Retinal pigment epithelial cell (primary cell): Measurements from ENCODE around the gene TAS2R41.

Source experiments
- DNase-seq: peaks from one replicate; pipeline ENCODE4 v3.0.0-alpha.2; 2010; ENCODE audit warnings: low read depth
- H3K4me3 ChIP-seq: 2 replicates; pipeline ENCODE4 v1.5.1; 2011; ENCODE audit warnings: mild to moderate bottlenecking, low read length, control low read depth, moderate library complexity
- TF ChIP-seq, protein P1 (sequence below): conservative IDR thresholded peaks from 2 replicates; pipeline ENCODE4 v1.5.1; 2011; ENCODE audit warnings: low read depth, low read length, control low read depth, inconsistent platforms

The TAS2R41 gene

DNA sequence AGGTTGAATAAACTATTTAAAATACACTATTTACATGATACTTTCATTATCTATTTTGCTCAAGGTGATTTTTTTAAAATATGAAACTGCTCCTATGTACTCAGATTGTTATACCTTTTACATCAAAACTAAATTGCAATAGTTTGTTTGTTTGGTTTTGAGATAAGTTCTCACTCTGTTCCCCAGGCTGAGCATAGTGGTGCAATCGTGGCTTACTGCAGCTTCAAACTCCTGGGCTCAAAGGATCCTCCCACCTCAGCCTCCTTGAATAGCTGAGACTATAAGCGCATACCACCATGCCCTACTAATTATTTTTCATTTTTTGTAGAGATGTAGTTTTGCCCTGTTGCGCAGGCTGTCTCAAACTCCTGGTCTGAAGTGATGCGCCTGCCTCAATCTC lies 21.7 kb upstream of the TAS2R41 start:
- no peak overlapping the region for H3K4me3 ChIP-seq

DNA sequence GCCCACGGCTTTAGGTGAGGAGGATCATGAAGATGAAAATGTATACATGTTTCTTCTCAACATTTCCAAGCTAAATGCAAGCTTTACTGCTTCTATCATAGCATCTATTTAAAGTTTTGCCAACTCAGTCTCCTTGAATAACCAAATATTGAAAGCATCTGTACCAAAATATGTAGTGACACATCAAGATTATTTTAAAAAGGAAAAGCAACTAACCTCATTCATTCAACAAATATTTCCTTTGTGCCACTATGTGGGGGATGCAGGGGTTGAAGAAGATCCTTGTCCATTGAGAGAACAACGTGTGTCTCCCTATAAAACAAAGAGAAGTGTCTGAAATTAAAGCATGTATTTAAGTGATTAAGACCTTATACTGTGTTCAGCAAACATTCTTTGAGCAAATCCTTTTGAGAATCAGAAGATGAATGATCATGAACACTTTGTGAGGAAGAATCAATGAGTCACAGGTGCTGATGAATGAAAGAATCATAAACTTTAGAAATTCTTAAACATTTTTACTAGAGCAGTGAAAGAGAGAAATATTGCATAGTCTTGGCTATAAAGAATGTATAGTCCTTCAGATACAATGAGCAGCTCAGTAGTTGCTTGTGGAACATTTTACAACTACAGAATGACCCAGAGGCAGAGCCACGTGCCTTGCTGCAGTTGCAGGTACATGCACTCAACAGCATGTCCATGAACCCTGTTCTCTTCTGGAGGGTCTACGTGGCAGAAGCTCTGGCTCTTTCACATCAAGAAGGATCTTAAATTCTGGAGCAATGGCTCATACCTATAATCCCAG lies 20.5 kb upstream of the TAS2R41 start:
- no peak overlapping the region for H3K4me3 ChIP-seq
- TF ChIP-seq, protein P1, sequence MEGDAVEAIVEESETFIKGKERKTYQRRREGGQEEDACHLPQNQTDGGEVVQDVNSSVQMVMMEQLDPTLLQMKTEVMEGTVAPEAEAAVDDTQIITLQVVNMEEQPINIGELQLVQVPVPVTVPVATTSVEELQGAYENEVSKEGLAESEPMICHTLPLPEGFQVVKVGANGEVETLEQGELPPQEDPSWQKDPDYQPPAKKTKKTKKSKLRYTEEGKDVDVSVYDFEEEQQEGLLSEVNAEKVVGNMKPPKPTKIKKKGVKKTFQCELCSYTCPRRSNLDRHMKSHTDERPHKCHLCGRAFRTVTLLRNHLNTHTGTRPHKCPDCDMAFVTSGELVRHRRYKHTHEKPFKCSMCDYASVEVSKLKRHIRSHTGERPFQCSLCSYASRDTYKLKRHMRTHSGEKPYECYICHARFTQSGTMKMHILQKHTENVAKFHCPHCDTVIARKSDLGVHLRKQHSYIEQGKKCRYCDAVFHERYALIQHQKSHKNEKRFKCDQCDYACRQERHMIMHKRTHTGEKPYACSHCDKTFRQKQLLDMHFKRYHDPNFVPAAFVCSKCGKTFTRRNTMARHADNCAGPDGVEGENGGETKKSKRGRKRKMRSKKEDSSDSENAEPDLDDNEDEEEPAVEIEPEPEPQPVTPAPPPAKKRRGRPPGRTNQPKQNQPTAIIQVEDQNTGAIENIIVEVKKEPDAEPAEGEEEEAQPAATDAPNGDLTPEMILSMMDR: no peak
- DNase-seq: no peak

More for the DNA sequence above, 21.7 kb upstream of the TAS2R41 start:
- DNase-seq: no peak
- TF ChIP-seq, protein P1: no peak

DNA sequence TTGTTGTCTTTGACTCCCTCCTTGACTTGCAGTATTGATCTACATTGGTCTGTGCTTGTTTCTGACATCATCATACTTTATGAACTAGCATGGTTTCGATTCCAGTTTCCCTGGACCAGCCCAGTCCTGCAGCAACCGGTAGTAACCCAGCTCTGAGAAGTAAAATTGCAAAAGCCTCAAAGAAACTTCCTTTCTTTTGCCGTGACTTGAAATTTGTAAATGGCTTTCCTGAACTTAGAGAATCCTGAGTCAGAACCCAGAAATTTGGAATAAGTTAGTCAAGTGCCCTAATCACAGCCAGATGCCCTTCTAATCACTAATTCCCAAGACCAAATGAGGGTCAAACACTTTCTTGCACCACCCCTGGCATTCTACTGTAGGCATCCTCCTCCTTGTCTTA lies 19.4 kb upstream of the TAS2R41 start:
- no peak overlapping the region for H3K4me3 ChIP-seq
- no peak for DNase-seq
- TF ChIP-seq, protein P1: no peak

DNA sequence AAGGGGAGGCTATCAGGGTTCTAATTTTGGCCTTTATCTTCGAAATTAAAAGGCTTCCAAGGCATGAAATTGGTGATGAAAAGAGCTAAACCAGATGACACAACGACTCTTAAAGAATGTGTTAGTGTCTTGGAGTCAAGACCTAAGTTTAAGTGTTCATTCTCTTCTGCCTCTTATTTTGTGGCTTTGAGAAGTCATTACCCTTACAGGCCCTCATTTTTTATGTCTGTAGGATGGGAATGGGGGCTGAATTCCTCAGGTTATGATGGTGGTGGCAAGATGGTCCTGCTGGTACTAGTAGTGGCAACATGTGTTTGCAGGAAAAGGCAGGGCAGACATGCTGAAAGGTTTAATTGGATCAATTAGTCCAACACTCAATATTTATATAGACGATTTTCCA lies 19.0 kb upstream of the TAS2R41 start:
- no peak overlapping the region for H3K4me3 ChIP-seq
- no peak for DNase-seq
- TF ChIP-seq, protein P1: no peak

DNA sequence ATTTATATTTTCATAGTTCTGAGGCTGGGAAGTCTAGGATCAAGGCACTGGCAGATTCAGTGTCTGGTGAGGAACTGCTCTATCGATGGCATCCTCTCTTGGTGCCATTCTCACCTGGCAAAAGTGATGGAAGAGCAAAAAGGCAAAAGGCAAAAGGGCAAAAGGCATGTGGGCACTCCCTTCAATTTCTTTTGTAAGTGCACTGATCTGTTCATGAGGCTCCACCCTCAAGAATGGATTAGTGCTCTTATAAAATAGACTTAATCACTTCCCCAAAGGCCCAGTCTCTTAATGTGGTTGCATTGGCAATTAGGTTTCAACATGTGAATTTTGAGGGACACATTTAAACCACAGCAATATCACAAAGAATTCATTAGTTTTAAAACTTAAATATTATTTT lies 18.3 kb upstream of the TAS2R41 start:
- H3K4me3 ChIP-seq: no peak overlapping the region
- no peak for DNase-seq
- TF ChIP-seq, protein P1: no peak

DNA sequence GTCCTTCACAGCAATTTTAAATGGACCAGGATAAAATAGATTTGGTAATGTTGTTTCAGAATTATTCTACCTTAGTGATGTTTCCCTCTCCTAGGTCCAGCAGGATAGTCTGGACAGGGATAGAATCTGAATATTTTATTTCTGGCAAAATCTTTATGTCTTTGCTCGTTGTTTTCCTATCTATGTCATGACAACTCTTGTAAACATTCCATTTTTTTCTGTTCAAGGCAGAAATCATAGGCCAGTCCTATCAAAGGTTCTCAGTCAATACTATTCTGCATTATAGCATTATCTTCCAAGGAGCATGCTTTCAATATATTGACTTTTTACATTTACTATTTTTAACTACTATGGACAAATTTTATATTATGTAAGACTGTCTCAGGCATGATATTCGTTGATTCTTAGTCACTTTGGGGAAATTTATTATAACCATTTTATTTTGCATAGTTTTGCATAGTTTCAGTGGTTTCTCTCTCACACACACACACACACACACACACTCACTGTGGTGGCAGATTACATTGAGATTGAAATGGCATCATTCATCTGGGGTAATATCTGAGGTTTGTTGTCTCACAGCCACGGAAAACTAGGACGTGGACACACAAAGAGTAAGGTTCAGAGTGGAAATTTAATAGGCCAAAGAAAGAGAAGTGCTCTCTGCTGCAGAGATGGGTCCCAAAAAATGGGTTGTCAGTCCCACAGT lies 17.2 kb upstream of the TAS2R41 start:
- TF ChIP-seq, protein P1: no peak
- no peak for DNase-seq

DNA sequence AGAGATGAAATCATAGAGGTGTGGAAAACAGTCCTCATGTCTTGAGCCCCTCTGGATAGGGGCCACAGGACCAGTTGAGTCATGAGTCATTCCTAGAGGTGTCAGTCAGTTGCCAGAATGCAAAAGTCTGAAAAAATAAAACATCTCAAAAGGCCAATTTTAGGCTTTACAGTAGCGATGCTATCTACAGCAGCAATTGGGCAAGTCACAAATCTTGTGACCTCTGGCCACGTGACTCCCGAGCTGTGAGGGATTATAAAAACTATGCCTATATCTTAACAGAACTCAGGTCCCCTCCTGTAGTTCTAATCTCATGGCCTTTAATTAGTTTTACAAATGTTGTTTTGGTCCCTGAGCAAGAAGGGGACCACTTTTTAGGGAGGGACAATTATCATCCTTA lies 15.6 kb upstream of the TAS2R41 start:
- H3K4me3 ChIP-seq: no peak overlapping the region
- DNase-seq: no peak
- TF ChIP-seq, protein P1: no peak

More for the DNA sequence above, 17.2 kb upstream of the TAS2R41 start:
- no peak overlapping the region for H3K4me3 ChIP-seq
